ENCODE results near the gene CYP27A1. TPM values are rescaled to one million over a fixed set of nuclear protein-coding genes. Genes with fewer than 3 reads are reported as not detected.

Gene CYP27A1
- total and polyA plus RNA-seq, 10 donors: 8.7 to 65.5 (median 15.2) TPM

- no peak for TF ChIP-seq CTCF (IDR thresholded peaks at IDR 0.05 in 8 of 11, conservative IDR thresholded peaks at IDR 0.05 in 3 of 11)
- no peak for TF ChIP-seq POLR2A (IDR thresholded peaks at IDR 0.05)
- TF ChIP-seq POLR2AphosphoS5 (IDR thresholded peaks at IDR 0.05): peak in 1 of 3 donors; percentile 80
- WGBS, 5 donors: 58 to 89% (median 71%) methylated on average over 5 of the region's 5 CpGs
- H3K36me3 ChIP-seq: peaks cover 0 to 95% (median 59%) of the 10 kb centered on the region in 6 donors
Measured at GRCh38 chr2:218745160-218745558, 36.8 kb upstream of the CYP27A1 start.

DNA sequence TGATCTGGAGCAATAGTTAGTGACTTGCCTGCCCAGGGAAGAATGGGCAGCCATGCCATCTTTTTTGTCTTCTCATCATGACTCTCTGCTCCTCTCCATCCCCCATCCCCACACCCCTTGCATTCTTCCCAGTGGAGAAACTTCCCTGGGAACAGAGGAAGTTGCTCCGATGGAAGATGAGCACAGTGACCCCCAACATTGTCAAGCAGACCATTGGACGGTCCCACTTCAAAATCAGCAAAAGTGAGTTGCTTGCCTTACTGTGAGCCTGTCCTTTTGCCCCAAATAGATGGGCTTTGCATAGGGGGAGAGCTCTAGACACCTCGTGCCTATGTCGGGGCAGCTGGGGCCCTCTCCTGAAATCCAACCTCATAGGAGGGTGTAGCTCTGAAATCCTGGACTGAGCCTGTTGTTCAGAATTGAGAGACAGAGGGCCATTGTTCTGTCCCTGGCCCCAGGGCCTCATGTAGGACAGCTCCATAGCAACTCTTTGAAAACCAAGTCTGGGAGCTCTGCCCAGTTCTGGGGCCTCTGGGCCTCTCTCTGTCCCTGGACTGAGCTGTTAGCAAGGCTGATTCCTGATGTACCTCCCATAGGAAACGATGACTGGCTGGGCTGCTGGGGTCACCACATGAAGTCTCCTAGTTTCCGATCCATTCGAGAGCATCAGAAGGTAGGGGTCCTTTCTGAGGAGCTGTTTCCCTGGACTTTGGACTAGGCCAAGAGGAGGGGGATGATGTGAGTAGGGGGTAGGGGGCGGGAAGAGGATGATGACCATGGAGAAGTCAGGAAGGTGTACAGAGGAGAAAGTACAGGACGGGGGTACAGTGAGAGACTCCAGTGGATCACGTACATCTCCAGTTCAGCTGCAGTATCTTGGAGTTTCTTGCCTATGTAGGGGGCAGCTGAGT, 36.1 kb upstream of the CYP27A1 start:
- peaks cover 0 to 95% (median 62%) of the 10 kb centered on the region in 6 donors for H3K36me3 ChIP-seq
- no peak for DNase-seq
- H3K27me3 ChIP-seq (replicated peaks in 1 of 7): no peaks in the 10 kb centered on the region
- H3K27ac ChIP-seq: peak overlapping the region in 6 of 8 donors; percentile 2 to 88 (median 65)
- peak overlapping the region in 1 of 8 donors; percentile 1 for H3K4me3 ChIP-seq
- H3K9me3 ChIP-seq: no peaks in the 10 kb centered on the region
- intact Hi-C loops (cut with DNase I; ENCODE audit: low total_unique reads): no loop called here
- 92 to 96% (median 94%) methylated on average over 8 to 10 of the region's 10 CpGs for WGBS, 5 donors
- peaks cover 0 to 36% (median 0%) of the 10 kb centered on the region in 6 donors for H3K4me1 ChIP-seq
- no peak for TF ChIP-seq CTCF (IDR thresholded peaks at IDR 0.05 in 8 of 11, conservative IDR thresholded peaks at IDR 0.05 in 3 of 11)
- TF ChIP-seq POLR2A (IDR thresholded peaks at IDR 0.05): no peak
- TF ChIP-seq POLR2AphosphoS5 (IDR thresholded peaks at IDR 0.05): no peak

More at GRCh38 chr2:218745160-218745558, 36.8 kb upstream of the CYP27A1 start:
- intact Hi-C loops (cut with DNase I; ENCODE audit: low total_unique reads): no loop called here
- Histone ChIP-seq H3K4me3 (peak overlapping the region in 1 of 8 donors; percentile 25), H3K9me3 (no peaks in the 10 kb centered on the region), H3K27ac (peak overlapping the region in 6 of 8 donors; percentile 32 to 88 (median 70)), H3K4me1 (peaks cover 0 to 36% (median 0%) of the 10 kb centered on the region in 6 donors), H3K27me3 (replicated peaks in 1 of 7) (no peaks in the 10 kb centered on the region)
- DNase-seq: no peak

DNA sequence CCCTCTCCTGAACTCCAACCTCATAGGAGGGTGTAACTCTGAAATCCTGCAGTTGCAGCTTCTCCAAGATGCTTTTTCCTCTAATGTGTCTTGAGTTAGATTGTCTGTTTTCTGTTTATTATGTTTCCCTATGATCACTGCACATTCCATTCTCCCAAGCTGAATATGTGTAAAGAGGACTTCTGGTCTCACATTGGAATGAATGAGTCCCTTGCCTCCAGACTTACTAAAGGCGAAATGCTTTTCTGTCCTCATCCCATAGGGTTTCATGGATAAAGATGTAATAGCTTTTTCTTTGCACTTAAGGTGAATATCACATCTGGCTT, 35.5 kb upstream of the CYP27A1 start:
- 97 to 100% (median 100%) methylated on average over 1 of the region's 1 CpG for WGBS, 5 donors
- no peak for DNase-seq
- no peaks in the 10 kb centered on the region for H3K27me3 ChIP-seq (replicated peaks in 1 of 7)
- H3K27ac ChIP-seq: peak overlapping the region in 1 of 8 donors; percentile 88
- peaks cover 0 to 95% (median 64%) of the 10 kb centered on the region in 6 donors for H3K36me3 ChIP-seq
- TF ChIP-seq CTCF (IDR thresholded peaks at IDR 0.05 in 8 of 11, conservative IDR thresholded peaks at IDR 0.05 in 3 of 11): no peak
- TF ChIP-seq POLR2AphosphoS5 (IDR thresholded peaks at IDR 0.05): no peak
- TF ChIP-seq POLR2A (IDR thresholded peaks at IDR 0.05): no peak
- H3K9me3 ChIP-seq: no peaks in the 10 kb centered on the region
- H3K4me3 ChIP-seq: no peak overlapping the region
- peaks cover 0 to 36% (median 0%) of the 10 kb centered on the region in 6 donors for H3K4me1 ChIP-seq
- intact Hi-C loops (cut with DNase I; ENCODE audit: low total_unique reads): no loop called here

GRCh38 chr2:218746960-218747359, 35.0 kb upstream of the CYP27A1 start:
- no peak for DNase-seq
- Histone ChIP-seq H3K36me3 (peaks cover 0 to 95% (median 66%) of the 10 kb centered on the region in 6 donors), H3K27me3 (replicated peaks in 1 of 7) (no peaks in the 10 kb centered on the region), H3K4me3 (no peak overlapping the region), H3K9me3 (no peaks in the 10 kb centered on the region), H3K27ac (peak overlapping the region in 1 of 8 donors; percentile 88), H3K4me1 (peaks cover 0 to 36% (median 0%) of the 10 kb centered on the region in 6 donors)
- TF ChIP-seq POLR2A (IDR thresholded peaks at IDR 0.05) (no peak), POLR2AphosphoS5 (IDR thresholded peaks at IDR 0.05) (no peak), CTCF (IDR thresholded peaks at IDR 0.05 in 8 of 11, conservative IDR thresholded peaks at IDR 0.05 in 3 of 11) (no peak)
- WGBS, 5 donors: 96 to 98% (median 97%) methylated on average over 10 of the region's 10 CpGs
- intact Hi-C loops (cut with DNase I; ENCODE audit: low total_unique reads): no loop called here
